HL-60 (cell line): ENCODE measurements around the gene RPSA.

Experiments used
- POLR2AphosphoS5 ChIP-seq: IDR thresholded peaks from 2 replicates; pipeline ENCODE4 v1.6.1; 2012; ENCODE audit warnings: low read depth
- TF ChIP-seq, protein P1 (sequence below): IDR thresholded peaks from one replicate; pipeline ENCODE4 v1.5.1; 2011; ENCODE audit warnings: low read length, control low read depth, inconsistent platforms; ENCODE audit not compliant: insufficient read depth

DNA sequence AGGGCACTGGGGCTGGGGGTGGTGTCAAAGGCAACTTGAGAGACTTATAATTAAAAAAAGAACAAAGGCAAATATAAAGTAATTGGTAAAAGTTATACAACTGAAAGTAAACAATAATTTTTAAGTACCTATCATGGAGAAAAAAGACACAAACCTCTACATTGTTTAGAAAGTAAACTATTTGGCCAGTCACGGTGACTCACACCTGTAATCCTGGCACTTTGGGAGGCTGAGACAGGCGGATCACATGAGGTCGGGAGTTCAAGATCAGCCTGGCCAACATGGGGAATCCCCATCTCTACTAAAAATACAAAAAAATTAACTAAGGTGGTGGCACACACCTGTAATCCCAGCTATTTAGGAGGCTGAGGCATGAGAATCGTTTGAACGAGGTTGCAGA, 25.8 kb downstream of the RPSA start:
- TF ChIP-seq, protein P1, sequence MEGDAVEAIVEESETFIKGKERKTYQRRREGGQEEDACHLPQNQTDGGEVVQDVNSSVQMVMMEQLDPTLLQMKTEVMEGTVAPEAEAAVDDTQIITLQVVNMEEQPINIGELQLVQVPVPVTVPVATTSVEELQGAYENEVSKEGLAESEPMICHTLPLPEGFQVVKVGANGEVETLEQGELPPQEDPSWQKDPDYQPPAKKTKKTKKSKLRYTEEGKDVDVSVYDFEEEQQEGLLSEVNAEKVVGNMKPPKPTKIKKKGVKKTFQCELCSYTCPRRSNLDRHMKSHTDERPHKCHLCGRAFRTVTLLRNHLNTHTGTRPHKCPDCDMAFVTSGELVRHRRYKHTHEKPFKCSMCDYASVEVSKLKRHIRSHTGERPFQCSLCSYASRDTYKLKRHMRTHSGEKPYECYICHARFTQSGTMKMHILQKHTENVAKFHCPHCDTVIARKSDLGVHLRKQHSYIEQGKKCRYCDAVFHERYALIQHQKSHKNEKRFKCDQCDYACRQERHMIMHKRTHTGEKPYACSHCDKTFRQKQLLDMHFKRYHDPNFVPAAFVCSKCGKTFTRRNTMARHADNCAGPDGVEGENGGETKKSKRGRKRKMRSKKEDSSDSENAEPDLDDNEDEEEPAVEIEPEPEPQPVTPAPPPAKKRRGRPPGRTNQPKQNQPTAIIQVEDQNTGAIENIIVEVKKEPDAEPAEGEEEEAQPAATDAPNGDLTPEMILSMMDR = no peak
- TF ChIP-seq POLR2AphosphoS5 = no peak
